ENCODE data around the gene ATRNL1.

DNA sequence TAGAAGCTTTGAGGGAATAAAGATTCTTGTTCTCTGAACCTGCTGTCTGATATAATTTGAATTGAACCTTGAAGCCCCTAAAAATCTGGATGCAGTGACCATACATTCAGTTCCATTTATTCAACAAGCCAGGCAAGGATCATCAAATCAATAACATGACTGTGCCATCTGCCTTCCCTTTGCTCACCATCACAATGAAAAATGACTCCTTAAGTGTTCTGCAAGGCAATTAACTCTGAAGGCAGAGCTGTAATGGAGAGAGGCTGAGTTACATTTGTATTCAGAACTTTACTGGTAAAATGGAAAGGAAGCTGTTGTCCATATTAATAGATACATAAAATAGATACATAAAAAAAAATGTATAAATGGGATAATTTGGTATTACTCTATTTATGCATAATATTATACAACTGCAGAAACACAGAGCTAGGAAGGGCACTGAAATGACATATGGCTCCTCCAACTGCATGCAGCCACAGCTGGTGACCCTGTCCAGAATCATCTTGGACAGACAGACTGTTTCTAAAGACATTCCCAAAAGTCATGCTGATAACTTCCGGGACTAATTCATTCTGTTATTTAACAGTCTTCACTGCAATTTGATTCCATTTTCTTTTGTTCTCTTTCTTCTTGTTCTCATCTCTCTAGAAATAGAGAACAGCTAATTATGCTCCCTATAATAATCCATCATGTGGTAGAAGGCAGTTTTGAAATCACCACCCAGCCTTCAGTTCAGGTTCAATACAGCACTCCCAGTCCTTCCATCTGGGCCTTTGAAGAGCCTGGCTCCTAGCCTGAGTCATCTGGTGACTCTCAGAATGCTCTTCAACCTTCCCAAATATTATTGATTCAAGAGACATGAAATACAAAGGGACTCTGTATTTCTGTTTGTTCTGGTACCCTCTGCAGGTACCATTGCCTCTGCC is 767.3 kb downstream of the ATRNL1 start:
- TF ChIP-seq GABPA (IDR thresholded peaks at IDR 0.05; ENCODE audit: low read depth), result no peak
- TF ChIP-seq POLR2AphosphoS5 (IDR thresholded peaks at IDR 0.05; ENCODE audit: low read depth, low read length), result no peak
- no peak for TF ChIP-seq EP300 (IDR thresholded peaks at IDR 0.05; ENCODE audit: borderline replicate concordance in 1 of 2, low read depth in 1 of 2, low read length in 1 of 2)
- TF ChIP-seq, protein P1, sequence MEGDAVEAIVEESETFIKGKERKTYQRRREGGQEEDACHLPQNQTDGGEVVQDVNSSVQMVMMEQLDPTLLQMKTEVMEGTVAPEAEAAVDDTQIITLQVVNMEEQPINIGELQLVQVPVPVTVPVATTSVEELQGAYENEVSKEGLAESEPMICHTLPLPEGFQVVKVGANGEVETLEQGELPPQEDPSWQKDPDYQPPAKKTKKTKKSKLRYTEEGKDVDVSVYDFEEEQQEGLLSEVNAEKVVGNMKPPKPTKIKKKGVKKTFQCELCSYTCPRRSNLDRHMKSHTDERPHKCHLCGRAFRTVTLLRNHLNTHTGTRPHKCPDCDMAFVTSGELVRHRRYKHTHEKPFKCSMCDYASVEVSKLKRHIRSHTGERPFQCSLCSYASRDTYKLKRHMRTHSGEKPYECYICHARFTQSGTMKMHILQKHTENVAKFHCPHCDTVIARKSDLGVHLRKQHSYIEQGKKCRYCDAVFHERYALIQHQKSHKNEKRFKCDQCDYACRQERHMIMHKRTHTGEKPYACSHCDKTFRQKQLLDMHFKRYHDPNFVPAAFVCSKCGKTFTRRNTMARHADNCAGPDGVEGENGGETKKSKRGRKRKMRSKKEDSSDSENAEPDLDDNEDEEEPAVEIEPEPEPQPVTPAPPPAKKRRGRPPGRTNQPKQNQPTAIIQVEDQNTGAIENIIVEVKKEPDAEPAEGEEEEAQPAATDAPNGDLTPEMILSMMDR (IDR thresholded peaks at IDR 0.05), result no peak
- TF ChIP-seq RCOR1 (IDR thresholded peaks at IDR 0.05; ENCODE audit: low read length), result no peak
- no peak for TF ChIP-seq FOSL2 (IDR thresholded peaks at IDR 0.05; ENCODE audit: borderline replicate concordance, low read depth)
- no peak for TF ChIP-seq MXI1 (IDR thresholded peaks at IDR 0.05; ENCODE audit: low read depth, low read length)
- no peak for TF ChIP-seq YY1 (IDR thresholded peaks at IDR 0.05; ENCODE audit: low read depth)
- TF ChIP-seq GATA2 (CRISPR knock-in tag; IDR thresholded peaks at IDR 0.05), result no peak
